Brain microvascular endothelial cell (primary cell): ENCODE measurements around the gene XG.
"Not testable (repeated sequence)": the region's sequence is repeated elsewhere in the genome, so short reads cannot be mapped to it uniquely, and the experiment has no call there.

Experiments used
- DNase-seq: peaks from one replicate; pipeline ENCODE4 v3.0.0-alpha.2; 2020
- H3K27ac ChIP-seq: fragments of 250-450 bp; sonication (Bioruptor Pico); 2 replicates; pipeline ENCODE4 v1.5.1; 2020; ENCODE audit warnings: mild to moderate bottlenecking, moderate library complexity
- H3K27me3 ChIP-seq: fragments of 250-450 bp; sonication (Bioruptor Pico); replicated peaks from 2 replicates; pipeline ENCODE4 v1.5.1; 2020; ENCODE audit warnings: mild to moderate bottlenecking
- H3K36me3 ChIP-seq: fragments of 250-450 bp; sonication (Bioruptor Pico); replicated peaks from 2 replicates; pipeline ENCODE4 v1.5.1; 2020; ENCODE audit warnings: mild to moderate bottlenecking
- H3K4me3 ChIP-seq: 2 replicates; pipeline ENCODE4 v1.5.1; 2011; ENCODE audit warnings: low read depth, mild to moderate bottlenecking, control low read depth, low read length, moderate library complexity
- in situ Hi-C: cut with HindIII; loops from 2 replicates; pipeline ENCODE4 v1.10.0; 2017; ENCODE audit warnings: low sequenced_read_pairs, low pct_ligation_motif_present
- TF ChIP-seq, protein P1 (sequence below): IDR thresholded peaks from 2 replicates; pipeline ENCODE4 v1.5.1; 2011; ENCODE audit warnings: low read depth, mild to moderate bottlenecking, moderate library complexity, low read length, control low read depth, inconsistent platforms; ENCODE audit errors: missing control alignments

The XG gene

GRCh38 chrX:2714551-2714950 is 37.3 kb upstream of the XG start:
- peaks cover 33% of the 10 kb centered on the region for H3K36me3 ChIP-seq
- in situ Hi-C loops = no loop called here
- no peak for DNase-seq
- no peak overlapping the region for H3K27ac ChIP-seq
- no peak overlapping the region for H3K4me3 ChIP-seq
- no peaks in the 10 kb centered on the region for H3K27me3 ChIP-seq
- TF ChIP-seq, protein P1, sequence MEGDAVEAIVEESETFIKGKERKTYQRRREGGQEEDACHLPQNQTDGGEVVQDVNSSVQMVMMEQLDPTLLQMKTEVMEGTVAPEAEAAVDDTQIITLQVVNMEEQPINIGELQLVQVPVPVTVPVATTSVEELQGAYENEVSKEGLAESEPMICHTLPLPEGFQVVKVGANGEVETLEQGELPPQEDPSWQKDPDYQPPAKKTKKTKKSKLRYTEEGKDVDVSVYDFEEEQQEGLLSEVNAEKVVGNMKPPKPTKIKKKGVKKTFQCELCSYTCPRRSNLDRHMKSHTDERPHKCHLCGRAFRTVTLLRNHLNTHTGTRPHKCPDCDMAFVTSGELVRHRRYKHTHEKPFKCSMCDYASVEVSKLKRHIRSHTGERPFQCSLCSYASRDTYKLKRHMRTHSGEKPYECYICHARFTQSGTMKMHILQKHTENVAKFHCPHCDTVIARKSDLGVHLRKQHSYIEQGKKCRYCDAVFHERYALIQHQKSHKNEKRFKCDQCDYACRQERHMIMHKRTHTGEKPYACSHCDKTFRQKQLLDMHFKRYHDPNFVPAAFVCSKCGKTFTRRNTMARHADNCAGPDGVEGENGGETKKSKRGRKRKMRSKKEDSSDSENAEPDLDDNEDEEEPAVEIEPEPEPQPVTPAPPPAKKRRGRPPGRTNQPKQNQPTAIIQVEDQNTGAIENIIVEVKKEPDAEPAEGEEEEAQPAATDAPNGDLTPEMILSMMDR = no peak

GRCh38 chrX:2715066-2715600 is 36.7 kb upstream of the XG start:
- Histone ChIP-seq H3K27ac (no peak overlapping the region), H3K4me3 (no peak overlapping the region), H3K27me3 (no peaks in the 10 kb centered on the region), H3K36me3 (peaks cover 39% of the 10 kb centered on the region)
- in situ Hi-C loops = no loop called here
- DNase-seq = no peak
- TF ChIP-seq, protein P1 = no peak

DNA sequence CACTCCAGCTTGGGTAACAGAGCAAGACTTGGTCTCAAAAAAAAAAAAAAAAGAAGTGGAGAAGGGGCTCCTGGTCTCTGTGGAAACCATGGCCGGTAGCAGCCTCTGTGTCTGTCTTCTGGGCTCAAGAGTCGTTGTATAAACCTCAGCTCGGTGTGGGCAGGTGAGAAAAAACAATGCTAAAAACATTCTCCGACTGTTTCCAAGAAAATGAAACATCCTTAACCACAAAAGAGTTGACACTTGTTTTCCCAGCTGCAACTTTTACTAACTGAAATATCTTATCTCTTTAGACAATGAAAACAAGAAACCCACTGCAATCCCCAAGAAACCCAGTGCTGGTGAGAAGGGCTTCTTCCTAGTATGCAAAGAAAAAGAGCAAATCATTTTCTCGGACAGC is 34.5 kb upstream of the XG start:
- TF ChIP-seq, protein P1 = no peak
- Histone ChIP-seq H3K27ac (no peak overlapping the region), H3K4me3 (no peak overlapping the region), H3K27me3 (no peaks in the 10 kb centered on the region), H3K36me3 (peaks cover 53% of the 10 kb centered on the region)
- DNase-seq = no peak
- in situ Hi-C loops = no loop called here

DNA sequence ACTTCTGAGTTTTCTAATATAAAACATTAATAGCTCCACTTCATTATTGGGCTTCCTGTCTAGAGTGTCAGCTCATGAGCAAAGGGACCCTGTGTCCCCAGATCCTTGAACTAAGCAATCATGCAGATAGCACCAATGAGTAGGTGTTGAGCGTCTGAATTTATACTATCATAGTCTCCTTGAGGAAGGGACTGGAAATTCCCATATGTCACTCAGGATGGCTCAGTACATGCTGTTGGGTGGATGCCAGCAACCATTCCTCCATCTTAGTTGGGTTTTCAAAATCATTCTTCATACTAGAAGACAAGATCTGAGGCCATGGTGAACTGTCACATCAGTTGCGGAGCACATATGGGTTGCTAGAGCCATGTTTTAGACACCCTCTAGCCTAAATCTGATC is 33.0 kb upstream of the XG start:
- TF ChIP-seq, protein P1 = no peak
- Histone ChIP-seq H3K27me3 (no peaks in the 10 kb centered on the region), H3K4me3 (no peak overlapping the region), H3K27ac (no peak overlapping the region), H3K36me3 (peaks cover 52% of the 10 kb centered on the region)
- in situ Hi-C loops = no loop called here
- DNase-seq = no peak

DNA sequence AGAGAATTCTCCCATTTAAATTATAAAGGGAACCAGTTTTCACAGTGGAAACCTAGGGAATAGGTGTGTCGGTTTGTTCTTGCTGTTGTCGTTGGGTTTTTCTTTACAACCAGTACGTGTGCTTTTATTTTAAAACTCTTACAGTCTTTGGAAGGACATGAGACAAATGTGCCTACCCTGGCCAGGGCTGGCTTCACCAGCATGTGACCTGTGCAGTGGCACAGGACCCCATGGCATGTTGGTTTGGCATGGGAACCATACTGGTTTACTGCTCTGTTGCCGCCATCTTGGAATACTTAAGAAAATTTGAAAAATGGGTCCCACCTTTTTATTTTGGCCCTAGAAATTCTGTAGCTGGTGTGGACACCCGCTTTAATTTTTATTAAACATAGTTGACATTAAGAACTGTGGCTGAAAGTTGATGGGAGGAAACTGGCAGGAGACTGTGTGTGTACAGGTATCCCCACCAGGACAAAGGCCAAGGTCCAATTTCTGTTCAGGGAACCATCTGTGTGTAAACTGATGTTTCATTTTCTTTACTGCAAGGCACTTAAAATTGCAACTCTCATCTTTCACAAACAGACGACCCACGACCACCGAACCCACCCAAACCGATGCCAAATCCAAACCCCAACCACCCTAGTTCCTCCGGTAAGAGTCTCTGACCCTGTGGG is 31.9 kb upstream of the XG start:
- no peak for DNase-seq
- Histone ChIP-seq H3K27me3 (no peaks in the 10 kb centered on the region), H3K27ac (no peak overlapping the region), H3K36me3 (peaks cover 60% of the 10 kb centered on the region), H3K4me3 (no peak overlapping the region)
- TF ChIP-seq, protein P1 = no peak
- in situ Hi-C loops = no loop called here

DNA sequence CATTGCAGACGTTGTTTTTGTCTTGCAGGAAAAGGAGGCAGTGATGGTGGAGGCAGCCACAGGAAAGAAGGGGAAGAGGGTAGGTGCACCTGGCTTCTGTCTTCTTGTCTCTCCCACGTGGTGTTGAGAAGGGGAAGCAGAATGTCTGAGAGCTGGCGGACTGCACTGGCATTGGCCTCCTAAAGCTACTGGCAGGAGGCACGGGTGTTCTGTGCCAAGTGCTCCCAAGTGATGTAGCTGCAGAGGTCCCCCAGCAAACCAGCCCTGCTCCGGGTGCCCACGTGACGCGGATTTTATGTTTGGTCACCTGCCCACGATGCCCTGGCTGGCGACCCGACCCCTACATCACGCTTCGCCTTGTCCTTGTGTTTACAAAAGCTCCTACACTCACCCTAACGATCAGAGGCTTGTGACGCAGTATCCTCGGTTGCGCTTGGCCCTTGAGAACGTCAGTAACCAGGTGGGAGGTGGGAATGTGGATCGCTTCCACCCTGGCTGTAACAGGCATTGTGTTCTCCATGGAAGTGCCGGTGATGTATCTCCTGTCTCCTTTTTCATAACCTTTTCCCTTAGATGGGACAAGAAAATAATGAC is 28.5 kb upstream of the XG start:
- no peak overlapping the region for H3K27ac ChIP-seq
- peaks cover 76% of the 10 kb centered on the region for H3K36me3 ChIP-seq
- no peak for DNase-seq
- no peaks in the 10 kb centered on the region for H3K27me3 ChIP-seq
- in situ Hi-C loops = no loop called here
- TF ChIP-seq, protein P1 = no peak
- no peak overlapping the region for H3K4me3 ChIP-seq

GRCh38 chrX:2727264-2727663 is 24.6 kb upstream of the XG start:
- H3K4me3 ChIP-seq, in situ Hi-C loops, H3K27me3 ChIP-seq, DNase-seq, H3K27ac ChIP-seq: not testable (repeated sequence)
- H3K36me3 ChIP-seq = peaks cover 62% of the 10 kb centered on the region
